ENCODE results near the gene TXNRD2. TPM values are rescaled to one million over a fixed set of nuclear protein-coding genes. Genes with fewer than 3 reads are reported as not detected.

The TXNRD2 gene
- total RNA-seq, 1 experiment from 2014 or later = 22.4 TPM

GRCh38 chr22:19971276-19972124, 29.9 kb upstream of the TXNRD2 start:
- Histone ChIP-seq H3K27ac (no peak overlapping the region), H3K9me2 (ENCODE audit: insufficient read depth) (no peaks in the 10 kb centered on the region), H3K9me3 (ENCODE audit: insufficient read depth, low read depth) (no peaks in the 10 kb centered on the region), H4K20me1 (ENCODE audit: insufficient read depth) (no peaks in the 10 kb centered on the region), H3F3A (ENCODE audit: insufficient read depth, low read depth) (peaks cover 14% of the 10 kb centered on the region; the same call in 1 of the 2 replicates), H3K79me2 (ENCODE audit: low read depth) (no peaks in the 10 kb centered on the region), H3K4me3 (no peak overlapping the region), H3K36me3 (ENCODE audit: low read depth) (no peaks in the 10 kb centered on the region), H2AFZ (no peak overlapping the region), H3K4me1 (replicated peaks; ENCODE audit: insufficient read depth) (peaks cover 17% of the 10 kb centered on the region), H3K27me3 (ENCODE audit: insufficient read depth, low read depth) (no peaks in the 10 kb centered on the region), H3K4me2 (no peak overlapping the region)
- TF ChIP-seq CTCF (conservative IDR thresholded peaks at IDR 0.05) = no peak
- TF ChIP-seq EZH2 (IDR thresholded peaks at IDR 0.05; ENCODE audit: low read depth) = no peak
- POLR2A ChIA-PET (ENCODE audit: unreplicated experiment) = interaction anchor here (0.6 kb wide), 1 partner anchor 42 kb away, joined by 4 read pairs; no protein-coding TSS in a partner anchor
- CTCF ChIA-PET = no interaction called here
- intact Hi-C loops (cut with micrococcal nuclease; ENCODE audit: unreplicated experiment) = no loop called here
- DNase-seq = no peak
- BruUV-seq (replicated peaks) = no TSS peak

GRCh38 chr22:19970479-19971275, 29.1 kb upstream of the TXNRD2 start:
- Histone ChIP-seq H3K9me3 (ENCODE audit: insufficient read depth, low read depth) (no peaks in the 10 kb centered on the region), H3K36me3 (ENCODE audit: low read depth) (no peaks in the 10 kb centered on the region), H3K4me2 (no peak overlapping the region), H3K79me2 (ENCODE audit: low read depth) (no peaks in the 10 kb centered on the region), H3K27ac (no peak overlapping the region), H3K9me2 (ENCODE audit: insufficient read depth) (no peaks in the 10 kb centered on the region), H3K4me3 (no peak overlapping the region), H4K20me1 (ENCODE audit: insufficient read depth) (no peaks in the 10 kb centered on the region), H2AFZ (no peak overlapping the region), H3K27me3 (ENCODE audit: insufficient read depth, low read depth) (no peaks in the 10 kb centered on the region), H3K4me1 (replicated peaks; ENCODE audit: insufficient read depth) (peaks cover 12% of the 10 kb centered on the region), H3F3A (ENCODE audit: insufficient read depth, low read depth) (peaks cover 14% of the 10 kb centered on the region; the same call in 1 of the 2 replicates)
- peak; percentile 91 for TF ChIP-seq CTCF (conservative IDR thresholded peaks at IDR 0.05)
- no peak for TF ChIP-seq EZH2 (IDR thresholded peaks at IDR 0.05; ENCODE audit: low read depth)
- CTCF ChIA-PET = no interaction called here
- POLR2A ChIA-PET (ENCODE audit: unreplicated experiment) = interaction anchor here (0.6 kb wide), 1 partner anchor 43 kb away, joined by 4 read pairs; no protein-coding TSS in a partner anchor
- DNase-seq = peak in 1 of 2 experiments; percentile 63
- intact Hi-C loops (cut with micrococcal nuclease; ENCODE audit: unreplicated experiment) = no loop called here
- no TSS peak for BruUV-seq (replicated peaks)

GRCh38 chr22:19970031-19970478, 28.4 kb upstream of the TXNRD2 start:
- Histone ChIP-seq H3F3A (ENCODE audit: insufficient read depth, low read depth) (peaks cover 14% of the 10 kb centered on the region; the same call in 1 of the 2 replicates), H3K27ac (no peak overlapping the region), H3K27me3 (ENCODE audit: insufficient read depth, low read depth) (no peaks in the 10 kb centered on the region), H3K4me2 (no peak overlapping the region), H3K4me1 (replicated peaks; ENCODE audit: insufficient read depth) (peaks cover 6% of the 10 kb centered on the region), H3K79me2 (ENCODE audit: low read depth) (no peaks in the 10 kb centered on the region), H3K9me3 (ENCODE audit: insufficient read depth, low read depth) (no peaks in the 10 kb centered on the region), H2AFZ (no peak overlapping the region), H3K36me3 (ENCODE audit: low read depth) (no peaks in the 10 kb centered on the region), H4K20me1 (ENCODE audit: insufficient read depth) (no peaks in the 10 kb centered on the region), H3K4me3 (no peak overlapping the region), H3K9me2 (ENCODE audit: insufficient read depth) (no peaks in the 10 kb centered on the region)
- BruUV-seq (replicated peaks) = no TSS peak
- POLR2A ChIA-PET (ENCODE audit: unreplicated experiment) = no interaction called here
- no peak for DNase-seq
- CTCF ChIA-PET = no interaction called here
- TF ChIP-seq EZH2 (IDR thresholded peaks at IDR 0.05; ENCODE audit: low read depth) (no peak), CTCF (conservative IDR thresholded peaks at IDR 0.05) (no peak)
- intact Hi-C loops (cut with micrococcal nuclease; ENCODE audit: unreplicated experiment) = no loop called here

All from PC-9 (cell line).